ENCODE measurements around the gene NEDD4L.

NEDD4L gene

GRCh38 chr18:58334061-58334460 lies 290.0 kb downstream of the NEDD4L start:
- DNase-seq, result no peak

GRCh38 chr18:58335223-58335622 lies 291.2 kb downstream of the NEDD4L start:
- DNase-seq, result no peak

GRCh38 chr18:58335821-58336220 lies 291.8 kb downstream of the NEDD4L start:
- no peak for DNase-seq

- DNase-seq, result no peak
Observed at GRCh38 chr18:58336605-58337004, 292.6 kb downstream of the NEDD4L start.

- no peak for DNase-seq
Observed at GRCh38 chr18:58337285-58337684, 293.3 kb downstream of the NEDD4L start.

- DNase-seq, result no peak
Observed at GRCh38 chr18:58337686-58338085, 293.7 kb downstream of the NEDD4L start.

GRCh38 chr18:58338141-58338540 lies 294.1 kb downstream of the NEDD4L start:
- no peak for DNase-seq

GRCh38 chr18:58338961-58339592 lies 295.1 kb downstream of the NEDD4L start:
- no peak for DNase-seq

GRCh38 chr18:58339890-58340289 lies 295.9 kb downstream of the NEDD4L start:
- no peak for DNase-seq

- DNase-seq, result no peak
Observed at GRCh38 chr18:58341916-58342315, 297.9 kb downstream of the NEDD4L start.

GRCh38 chr18:58344080-58344670 lies 300.1 kb downstream of the NEDD4L start:
- no peak for DNase-seq

- DNase-seq, result no peak
Observed at GRCh38 chr18:58344861-58345463, 300.9 kb downstream of the NEDD4L start.

GRCh38 chr18:58345875-58346274 lies 301.8 kb downstream of the NEDD4L start:
- no peak for DNase-seq

- no peak for DNase-seq
Observed at GRCh38 chr18:58347135-58347534, 303.1 kb downstream of the NEDD4L start.

- no peak for DNase-seq
Observed at GRCh38 chr18:58348517-58348916, 304.5 kb downstream of the NEDD4L start.

- no peak for DNase-seq
Observed at GRCh38 chr18:58348951-58349350, 304.9 kb downstream of the NEDD4L start.

GRCh38 chr18:58349650-58350049 lies 305.6 kb downstream of the NEDD4L start:
- DNase-seq, result no peak

- no peak for DNase-seq
Observed at GRCh38 chr18:58350526-58350925, 306.5 kb downstream of the NEDD4L start.

GRCh38 chr18:58351776-58352175 lies 307.8 kb downstream of the NEDD4L start:
- no peak for DNase-seq

GRCh38 chr18:58353581-58353980 lies 309.6 kb downstream of the NEDD4L start:
- DNase-seq, result no peak

GRCh38 chr18:58354051-58354450 lies 310.0 kb downstream of the NEDD4L start:
- no peak for DNase-seq

GRCh38 chr18:58354791-58355190 lies 310.8 kb downstream of the NEDD4L start:
- no peak for DNase-seq

- no peak for DNase-seq
Observed at GRCh38 chr18:58355243-58355642, 311.2 kb downstream of the NEDD4L start.

- no peak for DNase-seq
Observed at GRCh38 chr18:58359218-58359617, 315.2 kb downstream of the NEDD4L start.

- no peak for DNase-seq
Observed at GRCh38 chr18:58359620-58360019, 315.6 kb downstream of the NEDD4L start.

All from activated CD4-positive, alpha-beta T cell treated with anti-CD3 and anti-CD28 coated beads, Interleukin-2, amount 50 U/mL, for 48 hours (primary cell).